ENCODE measurements around the gene CARS1. TPM values are rescaled to one million over a fixed set of nuclear protein-coding genes. Genes with fewer than 3 reads are reported as not detected.

Gene CARS1
- total RNA-seq, 1 donor from 2014 or later = 32.9 TPM

DNA sequence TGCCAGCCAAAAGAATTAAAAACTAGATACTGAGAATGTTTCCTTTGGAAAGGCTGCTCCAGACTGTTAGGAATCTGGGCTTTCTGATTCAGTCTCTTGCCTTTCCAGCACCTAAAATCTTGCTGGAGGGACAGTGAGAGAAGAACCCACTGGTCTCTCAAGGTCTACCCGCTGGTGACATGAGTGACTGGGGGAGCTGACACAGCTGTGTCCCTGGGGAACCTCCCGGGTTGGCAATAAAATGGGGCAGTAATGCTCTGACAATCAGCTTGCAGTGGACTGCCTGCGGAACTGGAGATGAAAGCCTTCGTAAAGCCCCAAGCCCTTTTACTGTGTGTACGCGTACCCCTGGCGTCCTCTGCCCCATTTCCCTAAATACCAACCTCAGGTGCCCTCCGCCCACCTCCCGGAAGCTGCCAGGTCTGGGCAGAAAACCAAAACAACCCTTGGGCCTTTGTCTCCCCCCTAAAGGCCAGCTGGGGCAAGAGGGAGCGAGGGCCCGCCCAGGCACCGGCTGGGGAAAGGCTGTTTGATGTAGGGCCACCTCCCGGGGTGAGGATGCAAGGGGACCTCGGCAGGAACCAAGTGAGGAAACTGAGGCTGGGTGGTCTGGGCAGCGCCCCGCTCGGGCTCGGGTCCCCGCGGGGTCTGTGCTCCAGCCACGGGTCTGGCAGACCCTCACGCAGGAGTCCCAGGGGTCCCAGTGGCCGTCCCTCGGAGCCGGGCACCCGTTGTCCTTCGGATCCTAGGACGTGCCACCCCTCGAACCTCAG lies 741 bp downstream of the CARS1 start:
- no peak for DNase-seq (ENCODE audit: low read depth)

GRCh38 chr11:3055891-3056290 lies 1.3 kb downstream of the CARS1 start:
- TF ChIP-seq, protein P1, sequence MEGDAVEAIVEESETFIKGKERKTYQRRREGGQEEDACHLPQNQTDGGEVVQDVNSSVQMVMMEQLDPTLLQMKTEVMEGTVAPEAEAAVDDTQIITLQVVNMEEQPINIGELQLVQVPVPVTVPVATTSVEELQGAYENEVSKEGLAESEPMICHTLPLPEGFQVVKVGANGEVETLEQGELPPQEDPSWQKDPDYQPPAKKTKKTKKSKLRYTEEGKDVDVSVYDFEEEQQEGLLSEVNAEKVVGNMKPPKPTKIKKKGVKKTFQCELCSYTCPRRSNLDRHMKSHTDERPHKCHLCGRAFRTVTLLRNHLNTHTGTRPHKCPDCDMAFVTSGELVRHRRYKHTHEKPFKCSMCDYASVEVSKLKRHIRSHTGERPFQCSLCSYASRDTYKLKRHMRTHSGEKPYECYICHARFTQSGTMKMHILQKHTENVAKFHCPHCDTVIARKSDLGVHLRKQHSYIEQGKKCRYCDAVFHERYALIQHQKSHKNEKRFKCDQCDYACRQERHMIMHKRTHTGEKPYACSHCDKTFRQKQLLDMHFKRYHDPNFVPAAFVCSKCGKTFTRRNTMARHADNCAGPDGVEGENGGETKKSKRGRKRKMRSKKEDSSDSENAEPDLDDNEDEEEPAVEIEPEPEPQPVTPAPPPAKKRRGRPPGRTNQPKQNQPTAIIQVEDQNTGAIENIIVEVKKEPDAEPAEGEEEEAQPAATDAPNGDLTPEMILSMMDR (conservative IDR thresholded peaks at IDR 0.05; ENCODE audit: low read depth, low read length) = no peak
- DNase-seq (ENCODE audit: low read depth) = no peak
- H3K4me3 ChIP-seq (ENCODE audit: low read depth, low read length) = peak overlapping the region; percentile 99

More for the DNA sequence above, 741 bp downstream of the CARS1 start:
- TF ChIP-seq, protein P1 (conservative IDR thresholded peaks at IDR 0.05; ENCODE audit: low read depth, low read length) = no peak
- peak overlapping the region; percentile 99 for H3K4me3 ChIP-seq (ENCODE audit: low read depth, low read length)

DNA sequence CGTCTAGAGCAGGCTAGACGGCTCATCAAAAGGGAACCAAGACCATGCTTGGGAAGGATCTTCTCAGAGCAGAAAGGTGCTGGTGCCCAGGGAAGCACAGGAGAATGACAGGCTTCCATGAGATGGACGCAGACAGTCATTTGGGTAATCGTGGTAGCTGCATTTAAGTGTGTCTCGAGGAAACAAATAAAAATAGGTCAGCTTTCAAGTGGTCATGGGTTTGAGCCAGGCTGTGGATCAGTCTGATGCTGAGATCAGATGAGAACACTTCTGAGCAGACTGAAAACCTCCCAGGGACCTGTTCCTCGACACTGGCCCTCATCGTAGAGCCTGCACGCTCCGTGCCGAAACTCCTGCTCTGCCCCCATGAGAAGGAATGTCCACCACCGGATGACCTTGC lies 4.7 kb downstream of the CARS1 start:
- H3K4me3 ChIP-seq (ENCODE audit: low read depth, low read length) = no peak overlapping the region
- no peak for DNase-seq (ENCODE audit: low read depth)
- TF ChIP-seq, protein P1 (conservative IDR thresholded peaks at IDR 0.05; ENCODE audit: low read depth, low read length) = no peak

- H3K4me3 ChIP-seq (ENCODE audit: low read depth, low read length) = no peak overlapping the region
- no peak for DNase-seq (ENCODE audit: low read depth)
- TF ChIP-seq, protein P1 (conservative IDR thresholded peaks at IDR 0.05; ENCODE audit: low read depth, low read length) = no peak
These were observed 5.1 kb downstream of the CARS1 start for GRCh38 chr11:3052109-3052479.

DNA sequence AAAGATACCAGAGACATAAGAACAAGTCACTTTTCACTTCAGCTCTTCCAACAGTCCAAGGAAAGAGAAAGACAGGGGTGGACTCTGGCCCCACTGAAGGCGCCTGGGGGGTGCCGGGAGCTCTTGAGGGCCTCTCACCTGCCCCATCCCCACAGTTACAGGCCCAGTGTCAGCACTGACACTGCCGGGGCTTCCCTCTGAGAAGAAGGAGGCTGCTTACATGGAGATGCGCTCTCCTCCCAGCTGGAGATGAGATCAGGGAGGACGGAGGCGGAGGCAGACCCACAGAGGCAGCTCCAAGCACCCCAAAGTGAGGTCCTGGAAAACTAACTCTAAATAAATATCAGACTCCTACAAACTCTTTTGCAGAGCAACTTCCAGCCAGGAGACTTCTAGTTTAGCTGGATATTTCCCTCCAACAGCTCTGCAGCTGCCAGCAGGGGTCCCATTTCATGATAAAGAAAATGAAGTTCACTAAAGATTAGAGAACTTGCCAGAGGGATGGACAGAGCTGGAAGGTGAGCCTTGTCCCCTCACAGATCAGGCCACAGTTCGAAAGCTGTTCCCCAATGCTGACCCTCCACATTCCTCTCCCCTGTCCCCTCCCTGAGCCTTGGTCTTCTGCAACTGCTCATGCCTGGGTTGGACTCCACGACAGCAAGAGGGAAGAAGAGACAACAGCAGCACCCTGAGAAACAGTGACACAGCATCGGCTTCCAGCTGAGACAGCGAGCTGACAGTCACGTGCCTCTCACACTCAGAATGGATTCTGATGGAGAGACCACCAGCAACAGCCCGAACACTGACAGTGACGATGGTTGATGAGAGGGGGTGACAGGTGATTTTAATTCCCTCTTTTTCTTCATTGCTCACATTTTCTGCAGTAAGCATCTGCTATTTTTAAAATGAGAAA lies 5.8 kb downstream of the CARS1 start:
- TF ChIP-seq, protein P1 (conservative IDR thresholded peaks at IDR 0.05; ENCODE audit: low read depth, low read length) = peak; percentile 31

DNA sequence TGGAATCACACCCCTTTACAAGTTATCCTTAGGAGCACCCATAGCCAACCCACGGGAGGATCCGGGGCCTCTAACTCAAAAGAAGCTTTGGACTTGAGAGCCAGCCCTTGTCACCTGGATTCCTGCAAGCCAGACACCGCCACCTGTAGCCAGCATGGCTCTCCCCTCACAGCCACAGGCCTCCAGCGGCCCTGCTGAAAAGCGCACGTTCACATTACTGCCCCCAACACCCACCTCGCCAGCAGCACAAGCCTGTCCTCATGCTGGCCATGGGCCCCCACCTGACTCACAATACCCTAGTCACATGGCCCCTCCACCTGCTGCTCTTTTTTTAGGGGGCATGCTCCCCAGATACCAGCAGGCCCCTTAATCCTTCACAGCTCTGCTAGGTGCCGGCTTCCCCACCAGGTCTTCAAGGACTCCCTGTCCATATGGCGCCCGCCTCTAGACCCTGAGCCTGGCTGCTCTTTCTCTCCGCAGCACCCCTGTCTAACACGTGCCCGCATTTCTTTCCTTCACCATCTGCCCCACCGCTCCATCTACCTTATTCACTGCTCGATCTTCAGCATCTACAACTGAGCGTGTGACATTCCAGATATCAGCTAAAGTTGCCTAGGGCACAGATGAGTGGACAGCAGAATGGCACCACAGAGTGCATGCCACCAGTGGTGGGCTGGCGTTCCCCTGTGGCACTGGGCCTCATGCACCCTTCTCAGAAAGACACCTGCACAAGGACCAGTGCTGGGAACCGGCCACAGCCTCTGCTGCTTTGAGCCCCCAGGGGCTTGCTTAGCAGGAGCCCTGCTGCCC lies 6.6 kb downstream of the CARS1 start:
- H3K4me3 ChIP-seq (ENCODE audit: low read depth, low read length) = no peak overlapping the region
- TF ChIP-seq, protein P1 (conservative IDR thresholded peaks at IDR 0.05; ENCODE audit: low read depth, low read length) = no peak
- no peak for DNase-seq (ENCODE audit: low read depth)

More for the DNA sequence above, 5.8 kb downstream of the CARS1 start:
- DNase-seq (ENCODE audit: low read depth) = no peak
- H3K4me3 ChIP-seq (ENCODE audit: low read depth, low read length) = no peak overlapping the region

All from epithelial cell of proximal tubule (primary cell).